SH-SY5Y (cell line): Measurements from ENCODE around the gene PALM3.

Source experiments
- GATA2 ChIP-seq: IDR thresholded peaks from 2 replicates; pipeline ENCODE4 v1.6.1; 2011; ENCODE audit warnings: mild to moderate bottlenecking, low read depth, low read length
- GATA3 ChIP-seq: IDR thresholded peaks from 2 replicates; pipeline ENCODE4 v1.6.1; 2011; ENCODE audit warnings: low read depth, mild to moderate bottlenecking, low read length, moderate library complexity

GRCh38 chr19:14096272-14096992, 34.6 kb upstream of the PALM3 start:
- TF ChIP-seq GATA3 (no peak), GATA2 (no peak)
